ENCODE data around the gene NEDD4L. TPM values are rescaled to one million over a fixed set of nuclear protein-coding genes. Genes with fewer than 3 reads are reported as not detected.
A peak's percentile ranks its signal among the peaks of the same experiment; 100 is the strongest.

The NEDD4L gene
- polyA plus RNA-seq, 1 donor: 93.0 TPM

- H3K4me3 ChIP-seq (ENCODE audit: low read length): no peak overlapping the region
- H3K27me3 ChIP-seq (ENCODE audit: control insufficient read depth, insufficient read depth, low read length): no peaks in the 10 kb centered on the region
- DNase-seq: no peak
- no peak overlapping the region for H3K27ac ChIP-seq (ENCODE audit: low read length)
- H3K36me3 ChIP-seq (ENCODE audit: control insufficient read depth, insufficient read depth, low read length): no peaks in the 10 kb centered on the region
- peaks cover 22% of the 10 kb centered on the region for H3K4me1 ChIP-seq (ENCODE audit: control insufficient read depth, insufficient read depth, low read length)
- WGBS (ENCODE audit: insufficient coverage, low lambda C conversion rate): 70% methylated on average over 3 of the region's 3 CpGs
- no peaks in the 10 kb centered on the region for H3K9me3 ChIP-seq (ENCODE audit: control insufficient read depth, low read depth, low read length)
These were observed 173.0 kb downstream of the NEDD4L start for GRCh38 chr18:58217052-58217451.

GRCh38 chr18:58218117-58218516 lies 174.1 kb downstream of the NEDD4L start:
- Histone ChIP-seq H3K4me3 (ENCODE audit: low read length) (no peak overlapping the region), H3K36me3 (ENCODE audit: control insufficient read depth, insufficient read depth, low read length) (no peaks in the 10 kb centered on the region), H3K27me3 (ENCODE audit: control insufficient read depth, insufficient read depth, low read length) (no peaks in the 10 kb centered on the region), H3K4me1 (ENCODE audit: control insufficient read depth, insufficient read depth, low read length) (peaks cover 21% of the 10 kb centered on the region), H3K9me3 (ENCODE audit: control insufficient read depth, low read depth, low read length) (no peaks in the 10 kb centered on the region), H3K27ac (ENCODE audit: low read length) (no peak overlapping the region)
- DNase-seq: no peak
- WGBS (ENCODE audit: insufficient coverage, low lambda C conversion rate): 88% methylated on average over 1 of the region's 1 CpG

- peaks cover 38% of the 10 kb centered on the region for H3K4me1 ChIP-seq (ENCODE audit: control insufficient read depth, insufficient read depth, low read length)
- peak overlapping the region; percentile 53 for H3K4me3 ChIP-seq (ENCODE audit: low read length)
These were observed 177.2 kb downstream of the NEDD4L start for GRCh38 chr18:58221060-58221725.

GRCh38 chr18:58222432-58223125 lies 178.6 kb downstream of the NEDD4L start:
- Histone ChIP-seq H3K9me3 (ENCODE audit: control insufficient read depth, low read depth, low read length) (no peaks in the 10 kb centered on the region), H3K27me3 (ENCODE audit: control insufficient read depth, insufficient read depth, low read length) (no peaks in the 10 kb centered on the region), H3K4me1 (ENCODE audit: control insufficient read depth, insufficient read depth, low read length) (peaks cover 37% of the 10 kb centered on the region), H3K36me3 (ENCODE audit: control insufficient read depth, insufficient read depth, low read length) (no peaks in the 10 kb centered on the region), H3K27ac (ENCODE audit: low read length) (peak overlapping the region; percentile 96), H3K4me3 (ENCODE audit: low read length) (peak overlapping the region; percentile 53)
- DNase-seq: peak in 1 of 2 donors; percentile 57
- WGBS (ENCODE audit: insufficient coverage, low lambda C conversion rate): 33% methylated on average over 1 of the region's 3 CpGs

More at GRCh38 chr18:58221060-58221725, 177.2 kb downstream of the NEDD4L start:
- Histone ChIP-seq H3K27ac (ENCODE audit: low read length) (peak overlapping the region; percentile 96), H3K27me3 (ENCODE audit: control insufficient read depth, insufficient read depth, low read length) (no peaks in the 10 kb centered on the region), H3K36me3 (ENCODE audit: control insufficient read depth, insufficient read depth, low read length) (no peaks in the 10 kb centered on the region), H3K9me3 (ENCODE audit: control insufficient read depth, low read depth, low read length) (no peaks in the 10 kb centered on the region)
- peak; percentile 93 to 96 for DNase-seq
- no CpG with 5 or more reads among the region's 12 CpGs for WGBS (ENCODE audit: insufficient coverage, low lambda C conversion rate)

- no CpG with 5 or more reads among the region's 15 CpGs for WGBS (ENCODE audit: insufficient coverage, low lambda C conversion rate)
- peaks cover 37% of the 10 kb centered on the region for H3K4me1 ChIP-seq (ENCODE audit: control insufficient read depth, insufficient read depth, low read length)
- peaks cover 3% of the 10 kb centered on the region for H3K36me3 ChIP-seq (ENCODE audit: control insufficient read depth, insufficient read depth, low read length)
- peak overlapping the region; percentile 96 for H3K27ac ChIP-seq (ENCODE audit: low read length)
- peak; percentile 87 to 93 for DNase-seq
- H3K9me3 ChIP-seq (ENCODE audit: control insufficient read depth, low read depth, low read length): no peaks in the 10 kb centered on the region
- no peaks in the 10 kb centered on the region for H3K27me3 ChIP-seq (ENCODE audit: control insufficient read depth, insufficient read depth, low read length)
- peak overlapping the region; percentile 53 for H3K4me3 ChIP-seq (ENCODE audit: low read length)
These were observed 179.8 kb downstream of the NEDD4L start for GRCh38 chr18:58223717-58224424.

GRCh38 chr18:58224425-58224750 lies 180.4 kb downstream of the NEDD4L start:
- Histone ChIP-seq H3K4me1 (ENCODE audit: control insufficient read depth, insufficient read depth, low read length) (peaks cover 40% of the 10 kb centered on the region), H3K36me3 (ENCODE audit: control insufficient read depth, insufficient read depth, low read length) (peaks cover 3% of the 10 kb centered on the region), H3K27me3 (ENCODE audit: control insufficient read depth, insufficient read depth, low read length) (no peaks in the 10 kb centered on the region), H3K27ac (ENCODE audit: low read length) (peak overlapping the region; percentile 96), H3K4me3 (ENCODE audit: low read length) (peak overlapping the region; percentile 21), H3K9me3 (ENCODE audit: control insufficient read depth, low read depth, low read length) (no peaks in the 10 kb centered on the region)
- WGBS (ENCODE audit: insufficient coverage, low lambda C conversion rate): no CpG with 5 or more reads among the region's 2 CpGs
- DNase-seq: no peak

- H3K27me3 ChIP-seq (ENCODE audit: control insufficient read depth, insufficient read depth, low read length): no peaks in the 10 kb centered on the region
- H3K4me1 ChIP-seq (ENCODE audit: control insufficient read depth, insufficient read depth, low read length): peaks cover 40% of the 10 kb centered on the region
- peaks cover 3% of the 10 kb centered on the region for H3K36me3 ChIP-seq (ENCODE audit: control insufficient read depth, insufficient read depth, low read length)
- H3K4me3 ChIP-seq (ENCODE audit: low read length): no peak overlapping the region
- no CpG with 5 or more reads among the region's 6 CpGs for WGBS (ENCODE audit: insufficient coverage, low lambda C conversion rate)
- no peak for DNase-seq
- peak overlapping the region; percentile 96 for H3K27ac ChIP-seq (ENCODE audit: low read length)
- no peaks in the 10 kb centered on the region for H3K9me3 ChIP-seq (ENCODE audit: control insufficient read depth, low read depth, low read length)
These were observed 181.1 kb downstream of the NEDD4L start for GRCh38 chr18:58225101-58225500.

GRCh38 chr18:58226429-58226828 lies 182.4 kb downstream of the NEDD4L start:
- H3K27me3 ChIP-seq (ENCODE audit: control insufficient read depth, insufficient read depth, low read length): no peaks in the 10 kb centered on the region
- no CpG with 5 or more reads among the region's 3 CpGs for WGBS (ENCODE audit: insufficient coverage, low lambda C conversion rate)
- no peak overlapping the region for H3K27ac ChIP-seq (ENCODE audit: low read length)
- peaks cover 3% of the 10 kb centered on the region for H3K36me3 ChIP-seq (ENCODE audit: control insufficient read depth, insufficient read depth, low read length)
- H3K4me3 ChIP-seq (ENCODE audit: low read length): no peak overlapping the region
- peaks cover 46% of the 10 kb centered on the region for H3K4me1 ChIP-seq (ENCODE audit: control insufficient read depth, insufficient read depth, low read length)
- no peak for DNase-seq
- H3K9me3 ChIP-seq (ENCODE audit: control insufficient read depth, low read depth, low read length): no peaks in the 10 kb centered on the region

- no peaks in the 10 kb centered on the region for H3K27me3 ChIP-seq (ENCODE audit: control insufficient read depth, insufficient read depth, low read length)
- H3K4me1 ChIP-seq (ENCODE audit: control insufficient read depth, insufficient read depth, low read length): peaks cover 55% of the 10 kb centered on the region
- H3K9me3 ChIP-seq (ENCODE audit: control insufficient read depth, low read depth, low read length): no peaks in the 10 kb centered on the region
- H3K36me3 ChIP-seq (ENCODE audit: control insufficient read depth, insufficient read depth, low read length): peaks cover 3% of the 10 kb centered on the region
- H3K27ac ChIP-seq (ENCODE audit: low read length): no peak overlapping the region
- H3K4me3 ChIP-seq (ENCODE audit: low read length): no peak overlapping the region
- DNase-seq: no peak
- 100% methylated on average over 1 of the region's 9 CpGs for WGBS (ENCODE audit: insufficient coverage, low lambda C conversion rate)
These were observed 183.4 kb downstream of the NEDD4L start for GRCh38 chr18:58227361-58227930.

GRCh38 chr18:58228176-58228575 lies 184.2 kb downstream of the NEDD4L start:
- H3K9me3 ChIP-seq (ENCODE audit: control insufficient read depth, low read depth, low read length): no peaks in the 10 kb centered on the region
- no peak for DNase-seq
- peaks cover 3% of the 10 kb centered on the region for H3K36me3 ChIP-seq (ENCODE audit: control insufficient read depth, insufficient read depth, low read length)
- no peak overlapping the region for H3K27ac ChIP-seq (ENCODE audit: low read length)
- no peak overlapping the region for H3K4me3 ChIP-seq (ENCODE audit: low read length)
- H3K4me1 ChIP-seq (ENCODE audit: control insufficient read depth, insufficient read depth, low read length): peaks cover 60% of the 10 kb centered on the region
- H3K27me3 ChIP-seq (ENCODE audit: control insufficient read depth, insufficient read depth, low read length): no peaks in the 10 kb centered on the region
- WGBS (ENCODE audit: insufficient coverage, low lambda C conversion rate): no CpG with 5 or more reads among the region's 6 CpGs
